Measurements from ENCODE around the gene KLK14.

DNA sequence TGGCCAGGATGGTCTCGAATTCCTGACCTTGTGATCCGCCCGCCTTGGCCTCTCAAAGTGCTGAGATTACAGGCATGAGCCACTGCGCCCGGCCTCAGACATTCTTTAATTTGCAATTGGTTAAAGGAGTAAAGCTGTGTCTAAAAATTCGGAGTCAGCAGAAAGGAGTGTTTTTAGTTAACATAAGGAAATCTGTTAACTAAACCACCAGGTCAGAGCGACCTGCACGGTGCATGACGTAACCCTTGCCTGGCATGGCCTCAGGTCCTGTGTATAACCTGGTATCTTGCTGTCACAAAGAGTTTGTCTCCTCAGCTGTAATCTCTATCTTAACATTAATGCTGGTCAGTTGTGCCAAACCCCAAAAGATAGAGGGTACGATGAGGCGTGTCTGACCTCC lies 38.4 kb downstream of the KLK14 start:
- TF ChIP-seq, protein P1, sequence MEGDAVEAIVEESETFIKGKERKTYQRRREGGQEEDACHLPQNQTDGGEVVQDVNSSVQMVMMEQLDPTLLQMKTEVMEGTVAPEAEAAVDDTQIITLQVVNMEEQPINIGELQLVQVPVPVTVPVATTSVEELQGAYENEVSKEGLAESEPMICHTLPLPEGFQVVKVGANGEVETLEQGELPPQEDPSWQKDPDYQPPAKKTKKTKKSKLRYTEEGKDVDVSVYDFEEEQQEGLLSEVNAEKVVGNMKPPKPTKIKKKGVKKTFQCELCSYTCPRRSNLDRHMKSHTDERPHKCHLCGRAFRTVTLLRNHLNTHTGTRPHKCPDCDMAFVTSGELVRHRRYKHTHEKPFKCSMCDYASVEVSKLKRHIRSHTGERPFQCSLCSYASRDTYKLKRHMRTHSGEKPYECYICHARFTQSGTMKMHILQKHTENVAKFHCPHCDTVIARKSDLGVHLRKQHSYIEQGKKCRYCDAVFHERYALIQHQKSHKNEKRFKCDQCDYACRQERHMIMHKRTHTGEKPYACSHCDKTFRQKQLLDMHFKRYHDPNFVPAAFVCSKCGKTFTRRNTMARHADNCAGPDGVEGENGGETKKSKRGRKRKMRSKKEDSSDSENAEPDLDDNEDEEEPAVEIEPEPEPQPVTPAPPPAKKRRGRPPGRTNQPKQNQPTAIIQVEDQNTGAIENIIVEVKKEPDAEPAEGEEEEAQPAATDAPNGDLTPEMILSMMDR (conservative IDR thresholded peaks at IDR 0.05; ENCODE audit: low read length): no peak
- TF ChIP-seq EZH2phosphoT487 (IDR thresholded peaks at IDR 0.05; ENCODE audit: borderline replicate concordance, low read depth, low read length): no peak

All from OCI-LY7 (cell line).